Measurements from ENCODE around the gene PRR23E. TPM values are rescaled to one million over a fixed set of nuclear protein-coding genes. Genes with fewer than 3 reads are reported as not detected.

The PRR23E gene
- total and polyA plus RNA-seq, 2 donors (not counting 3 experiments of a cell fraction or from before 2014, with no cell fraction given): not detected

- DNase-seq (ENCODE audit: low read depth, low spot score) (no peak), FAIRE-seq (no peak)
- Histone ChIP-seq H4K20me1 (replicated peaks; ENCODE audit: control insufficient read depth, extremely low read depth, insufficient read depth, low read length) (no peaks in the 10 kb centered on the region), H3K4me1 (ENCODE audit: control insufficient read depth, extremely low read depth, insufficient read depth, low read length) (peaks cover 5% of the 10 kb centered on the region), H3K4me3 (replicated peaks in 1 of 3; ENCODE audit: insufficient read depth in 1 of 3, low read depth in 1 of 3, low read length in 3 of 3) (no peak overlapping the region), H3K27ac (ENCODE audit: insufficient read depth, low read depth, low read length) (no peak overlapping the region), H3K9me3 (replicated peaks; ENCODE audit: control insufficient read depth, insufficient read depth, low read length) (no peaks in the 10 kb centered on the region), H3K36me3 (ENCODE audit: control insufficient read depth in 2 of 2, extremely low read depth in 1 of 2, insufficient read depth in 2 of 2, low read length in 2 of 2) (no peaks in the 10 kb centered on the region), H3K27me3 (ENCODE audit: control insufficient read depth in 2 of 2, insufficient read depth in 2 of 2, low read length in 2 of 2) (peaks cover 0 to 2% of the 10 kb centered on the region in 2 experiments), H2AFZ (ENCODE audit: low read depth, low read length) (no peak overlapping the region), H3K4me2 (ENCODE audit: insufficient read depth, low read length) (no peak overlapping the region), H3K79me2 (ENCODE audit: control insufficient read depth, insufficient read depth, low read length) (no peaks in the 10 kb centered on the region), H3K9me1 (replicated peaks; ENCODE audit: control insufficient read depth, extremely low read depth, insufficient read depth, low read length) (no peaks in the 10 kb centered on the region), H3K9ac (replicated peaks; ENCODE audit: extremely low read depth, insufficient read depth, low read length) (no peak overlapping the region)
- ChIA-PET POLR2A (no interaction called here), CTCF (no interaction called here)
- no TSS peak for BruUV-seq (replicated peaks)
- intact Hi-C loops (cut with micrococcal nuclease) (loop anchor here (10.0 kb wide), 1 partner anchor 500 kb away; no protein-coding TSS in a partner anchor), dilution Hi-C loops (cut with MboI; ENCODE audit: extremely low pct_ligation_motif_present, low sequenced_read_pairs) (no loop called here)
- TF ChIP-seq POLR2A (IDR thresholded peaks at IDR 0.05; ENCODE audit: low read depth, low read length): no peak
Measured at GRCh38 chr3:127174715-127175140, 18.2 kb upstream of the PRR23E start.

GRCh38 chr3:127175272-127175671 lies 17.7 kb upstream of the PRR23E start:
- Histone ChIP-seq H3K27ac (ENCODE audit: insufficient read depth, low read depth, low read length) (no peak overlapping the region), H3K4me2 (ENCODE audit: insufficient read depth, low read length) (no peak overlapping the region), H3K4me3 (replicated peaks in 1 of 3; ENCODE audit: insufficient read depth in 1 of 3, low read depth in 1 of 3, low read length in 3 of 3) (no peak overlapping the region), H3K9ac (replicated peaks; ENCODE audit: extremely low read depth, insufficient read depth, low read length) (no peak overlapping the region), H3K4me1 (ENCODE audit: control insufficient read depth, extremely low read depth, insufficient read depth, low read length) (peaks cover 5% of the 10 kb centered on the region), H3K36me3 (ENCODE audit: control insufficient read depth in 2 of 2, extremely low read depth in 1 of 2, insufficient read depth in 2 of 2, low read length in 2 of 2) (no peaks in the 10 kb centered on the region), H3K27me3 (ENCODE audit: control insufficient read depth in 2 of 2, insufficient read depth in 2 of 2, low read length in 2 of 2) (peaks cover 0 to 2% of the 10 kb centered on the region in 2 experiments), H2AFZ (ENCODE audit: low read depth, low read length) (no peak overlapping the region), H3K9me1 (replicated peaks; ENCODE audit: control insufficient read depth, extremely low read depth, insufficient read depth, low read length) (no peaks in the 10 kb centered on the region), H4K20me1 (replicated peaks; ENCODE audit: control insufficient read depth, extremely low read depth, insufficient read depth, low read length) (no peaks in the 10 kb centered on the region), H3K9me3 (replicated peaks; ENCODE audit: control insufficient read depth, insufficient read depth, low read length) (no peaks in the 10 kb centered on the region), H3K79me2 (ENCODE audit: control insufficient read depth, insufficient read depth, low read length) (no peaks in the 10 kb centered on the region)
- dilution Hi-C loops (cut with MboI; ENCODE audit: extremely low pct_ligation_motif_present, low sequenced_read_pairs) (no loop called here), intact Hi-C loops (cut with micrococcal nuclease) (loop anchor here (10.0 kb wide), 1 partner anchor 500 kb away; no protein-coding TSS in a partner anchor)
- no peak for DNase-seq (ENCODE audit: low read depth, low spot score)
- ChIA-PET CTCF (no interaction called here), POLR2A (no interaction called here)
- no peak for FAIRE-seq
- no TSS peak for BruUV-seq (replicated peaks)
- TF ChIP-seq MYC (IDR thresholded peaks at IDR 0.05; ENCODE audit: low read depth, low read length) (no peak), EZH2 (IDR thresholded peaks at IDR 0.05; ENCODE audit: borderline replicate concordance, low read depth, low read length, severe bottlenecking) (no peak), JUN (IDR thresholded peaks at IDR 0.05; ENCODE audit: borderline replicate concordance, insufficient read depth, insufficient read length, low read depth) (no peak), CTCF (IDR thresholded peaks at IDR 0.05; ENCODE audit: extremely low read depth in 1 of 2, insufficient read depth in 1 of 2, low read depth in 1 of 2, low read length in 2 of 2) (no peak), MAX (IDR thresholded peaks at IDR 0.05; ENCODE audit: insufficient read depth, insufficient read length) (no peak), POLR2AphosphoS5 (IDR thresholded peaks at IDR 0.05; ENCODE audit: insufficient read depth, low read depth, low read length) (no peak), POLR2A (IDR thresholded peaks at IDR 0.05; ENCODE audit: low read depth, low read length) (no peak), GATA2 (IDR thresholded peaks at IDR 0.05; ENCODE audit: insufficient read depth, insufficient read length, low read depth, low read length) (no peak), FOS (IDR thresholded peaks at IDR 0.05; ENCODE audit: borderline replicate concordance, insufficient read depth, low read length) (no peak)

Data from endothelial cell of umbilical vein (primary cell).